ENCODE measurements around the gene PCDHGB2. TPM values are rescaled to one million over a fixed set of nuclear protein-coding genes. Genes with fewer than 3 reads are reported as not detected.

PCDHGB2 gene
- polyA plus RNA-seq, 1 donor (not counting 4 experiments of a cell fraction or from before 2014, with no cell fraction given), result 0.12 TPM

DNA sequence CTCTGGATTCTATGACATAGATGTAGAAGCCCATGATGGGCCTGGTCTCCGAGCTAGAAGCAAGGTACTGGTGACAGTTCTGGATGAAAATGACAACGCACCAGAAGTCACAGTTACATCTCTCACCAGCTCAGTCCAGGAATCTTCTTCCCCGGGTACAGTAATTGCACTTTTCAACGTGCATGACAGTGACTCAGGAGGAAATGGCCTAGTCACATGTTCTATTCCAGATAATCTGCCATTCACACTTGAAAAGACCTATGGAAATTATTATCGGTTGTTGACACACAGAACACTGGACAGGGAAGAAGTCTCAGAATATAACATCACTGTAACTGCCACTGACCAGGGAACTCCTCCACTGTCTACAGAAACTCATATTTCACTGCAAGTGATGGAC lies 3.7 kb upstream of the PCDHGB2 start:
- Histone ChIP-seq H3K4me1 (ENCODE audit: control insufficient read depth, extremely low read depth, insufficient read depth, low read length) (no peaks in the 10 kb centered on the region), H4K20me1 (ENCODE audit: control insufficient read depth, extremely low read depth, insufficient read depth, low read length) (no peaks in the 10 kb centered on the region), H3K4me2 (ENCODE audit: control insufficient read depth, extremely low read depth, insufficient read depth, low read depth, low read length) (no peak overlapping the region), H3K27ac (ENCODE audit: control insufficient read depth, insufficient read depth, low read length) (no peak overlapping the region), H3K79me2 (ENCODE audit: control insufficient read depth, insufficient read depth, low read length) (no peaks in the 10 kb centered on the region), H3K9ac (ENCODE audit: control insufficient read depth, extremely low read depth, insufficient read depth, low read length) (no peak overlapping the region), H3K9me3 (ENCODE audit: control insufficient read depth, low read depth, low read length) (peaks cover 14% of the 10 kb centered on the region), H3K27me3 (ENCODE audit: control insufficient read depth, extremely low read depth, insufficient read depth, low read length) (peaks cover 17% of the 10 kb centered on the region), H3K9me1 (ENCODE audit: control insufficient read depth, extremely low read depth, insufficient read depth, low read length) (no peaks in the 10 kb centered on the region), H3K36me3 (ENCODE audit: control insufficient read depth in 2 of 2, extremely low read depth in 1 of 2, insufficient read depth in 2 of 2, low read length in 2 of 2) (no peaks in the 10 kb centered on the region), H3K4me3 (ENCODE audit: control insufficient read depth in 2 of 3, extremely low read depth in 1 of 3, insufficient read depth in 2 of 3, low read depth in 1 of 3, low read length in 3 of 3) (no peak overlapping the region), H2AFZ (ENCODE audit: control insufficient read depth, low read length) (no peak overlapping the region)
- dilution Hi-C loops (cut with MboI; ENCODE audit: extremely low pct_ligation_motif_present, low sequenced_read_pairs), result no loop called here
- FAIRE-seq (no peak), DNase-seq (ENCODE audit: low read depth, low spot score) (no peak)
- no peak for TF ChIP-seq EZH2 (IDR thresholded peaks at IDR 0.05; ENCODE audit: low read length)
- TF ChIP-seq, protein P1, sequence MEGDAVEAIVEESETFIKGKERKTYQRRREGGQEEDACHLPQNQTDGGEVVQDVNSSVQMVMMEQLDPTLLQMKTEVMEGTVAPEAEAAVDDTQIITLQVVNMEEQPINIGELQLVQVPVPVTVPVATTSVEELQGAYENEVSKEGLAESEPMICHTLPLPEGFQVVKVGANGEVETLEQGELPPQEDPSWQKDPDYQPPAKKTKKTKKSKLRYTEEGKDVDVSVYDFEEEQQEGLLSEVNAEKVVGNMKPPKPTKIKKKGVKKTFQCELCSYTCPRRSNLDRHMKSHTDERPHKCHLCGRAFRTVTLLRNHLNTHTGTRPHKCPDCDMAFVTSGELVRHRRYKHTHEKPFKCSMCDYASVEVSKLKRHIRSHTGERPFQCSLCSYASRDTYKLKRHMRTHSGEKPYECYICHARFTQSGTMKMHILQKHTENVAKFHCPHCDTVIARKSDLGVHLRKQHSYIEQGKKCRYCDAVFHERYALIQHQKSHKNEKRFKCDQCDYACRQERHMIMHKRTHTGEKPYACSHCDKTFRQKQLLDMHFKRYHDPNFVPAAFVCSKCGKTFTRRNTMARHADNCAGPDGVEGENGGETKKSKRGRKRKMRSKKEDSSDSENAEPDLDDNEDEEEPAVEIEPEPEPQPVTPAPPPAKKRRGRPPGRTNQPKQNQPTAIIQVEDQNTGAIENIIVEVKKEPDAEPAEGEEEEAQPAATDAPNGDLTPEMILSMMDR (optimal IDR thresholded peaks at IDR 0.05 in 1 of 3, IDR thresholded peaks at IDR 0.05 in 1 of 3, conservative IDR thresholded peaks at IDR 0.05 in 1 of 3; ENCODE audit: extremely low read depth in 1 of 3, insufficient read depth in 2 of 3, low read length in 3 of 3), result no peak

DNA sequence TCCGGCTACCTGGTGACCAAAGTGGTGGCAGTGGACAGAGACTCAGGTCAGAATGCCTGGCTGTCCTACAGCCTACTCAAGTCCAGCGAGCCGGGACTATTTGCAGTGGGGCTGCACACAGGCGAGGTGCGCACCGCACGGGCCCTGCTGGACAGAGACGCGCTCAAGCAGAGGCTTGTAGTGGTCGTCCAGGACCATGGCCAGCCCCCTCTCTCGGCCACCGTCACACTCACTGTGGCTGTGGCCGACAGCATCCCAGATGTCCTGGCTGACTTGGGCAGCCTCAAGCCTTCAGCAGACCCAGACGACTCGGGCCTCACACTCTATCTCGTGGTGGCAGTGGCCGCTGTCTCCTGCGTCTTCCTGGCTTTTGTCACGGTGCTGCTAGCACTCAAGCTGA lies 2.8 kb upstream of the PCDHGB2 start:
- Histone ChIP-seq H4K20me1 (ENCODE audit: control insufficient read depth, extremely low read depth, insufficient read depth, low read length) (no peaks in the 10 kb centered on the region), H3K4me1 (ENCODE audit: control insufficient read depth, extremely low read depth, insufficient read depth, low read length) (no peaks in the 10 kb centered on the region), H3K36me3 (ENCODE audit: control insufficient read depth in 2 of 2, extremely low read depth in 1 of 2, insufficient read depth in 2 of 2, low read length in 2 of 2) (no peaks in the 10 kb centered on the region), H3K4me3 (ENCODE audit: control insufficient read depth in 2 of 3, extremely low read depth in 1 of 3, insufficient read depth in 2 of 3, low read depth in 1 of 3, low read length in 3 of 3) (no peak overlapping the region), H3K79me2 (ENCODE audit: control insufficient read depth, insufficient read depth, low read length) (no peaks in the 10 kb centered on the region), H2AFZ (ENCODE audit: control insufficient read depth, low read length) (no peak overlapping the region), H3K9ac (ENCODE audit: control insufficient read depth, extremely low read depth, insufficient read depth, low read length) (no peak overlapping the region), H3K27ac (ENCODE audit: control insufficient read depth, insufficient read depth, low read length) (no peak overlapping the region), H3K4me2 (ENCODE audit: control insufficient read depth, extremely low read depth, insufficient read depth, low read depth, low read length) (no peak overlapping the region), H3K9me3 (ENCODE audit: control insufficient read depth, low read depth, low read length) (peaks cover 12% of the 10 kb centered on the region), H3K27me3 (ENCODE audit: control insufficient read depth, extremely low read depth, insufficient read depth, low read length) (peaks cover 19% of the 10 kb centered on the region), H3K9me1 (ENCODE audit: control insufficient read depth, extremely low read depth, insufficient read depth, low read length) (no peaks in the 10 kb centered on the region)
- TF ChIP-seq EZH2 (IDR thresholded peaks at IDR 0.05; ENCODE audit: low read length), result no peak
- TF ChIP-seq, protein P1 (optimal IDR thresholded peaks at IDR 0.05 in 1 of 3, IDR thresholded peaks at IDR 0.05 in 1 of 3, conservative IDR thresholded peaks at IDR 0.05 in 1 of 3; ENCODE audit: extremely low read depth in 1 of 3, insufficient read depth in 2 of 3, low read length in 3 of 3), result no peak
- DNase-seq (ENCODE audit: low read depth, low spot score), result no peak
- dilution Hi-C loops (cut with MboI; ENCODE audit: extremely low pct_ligation_motif_present, low sequenced_read_pairs), result no loop called here
- no peak for FAIRE-seq
